Measurements from ENCODE around the gene OSBPL6.
A peak's percentile ranks its signal among the peaks of the same experiment; 100 is the strongest.

The OSBPL6 gene

GRCh38 chr2:178286636-178287035 lies 92.3 kb downstream of the OSBPL6 start:
- TF ChIP-seq CTCF (IDR thresholded peaks at IDR 0.05; ENCODE audit: insufficient read depth, missing control alignments): no peak
- DNase-seq (ENCODE audit: insufficient read length, low spot score) (no peak), FAIRE-seq (no peak)

GRCh38 chr2:178287652-178288344 lies 93.5 kb downstream of the OSBPL6 start:
- no peak for TF ChIP-seq CTCF (IDR thresholded peaks at IDR 0.05; ENCODE audit: insufficient read depth, missing control alignments)
- no peak for FAIRE-seq
- no peak for DNase-seq (ENCODE audit: insufficient read length, low spot score)

DNA sequence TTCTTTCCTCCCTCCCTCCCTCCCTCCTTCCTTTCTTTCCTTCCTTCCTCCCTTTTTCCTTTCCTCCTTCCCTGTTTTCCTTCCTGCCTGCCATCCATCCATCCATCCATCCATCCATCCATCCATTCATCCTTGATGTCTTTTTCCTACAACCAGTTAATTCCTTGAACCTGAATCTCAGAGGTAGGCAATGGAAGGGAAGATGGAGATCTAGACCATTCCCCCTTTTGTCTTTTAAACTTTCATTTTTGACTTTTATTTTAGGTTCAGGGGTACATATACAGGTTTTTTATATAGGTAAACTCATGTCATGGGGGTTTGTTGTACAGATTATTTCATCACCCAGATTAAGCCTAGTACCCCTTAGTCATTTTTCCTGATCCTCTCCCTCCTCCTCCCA lies 97.4 kb downstream of the OSBPL6 start:
- no peak for TF ChIP-seq CTCF (IDR thresholded peaks at IDR 0.05; ENCODE audit: insufficient read depth, missing control alignments)
- FAIRE-seq (no peak), DNase-seq (ENCODE audit: insufficient read length, low spot score) (no peak)

GRCh38 chr2:178292586-178292985 lies 98.3 kb downstream of the OSBPL6 start:
- FAIRE-seq (peak; percentile 21), DNase-seq (ENCODE audit: insufficient read length, low spot score) (no peak)
- no peak for TF ChIP-seq CTCF (IDR thresholded peaks at IDR 0.05; ENCODE audit: insufficient read depth, missing control alignments)

DNA sequence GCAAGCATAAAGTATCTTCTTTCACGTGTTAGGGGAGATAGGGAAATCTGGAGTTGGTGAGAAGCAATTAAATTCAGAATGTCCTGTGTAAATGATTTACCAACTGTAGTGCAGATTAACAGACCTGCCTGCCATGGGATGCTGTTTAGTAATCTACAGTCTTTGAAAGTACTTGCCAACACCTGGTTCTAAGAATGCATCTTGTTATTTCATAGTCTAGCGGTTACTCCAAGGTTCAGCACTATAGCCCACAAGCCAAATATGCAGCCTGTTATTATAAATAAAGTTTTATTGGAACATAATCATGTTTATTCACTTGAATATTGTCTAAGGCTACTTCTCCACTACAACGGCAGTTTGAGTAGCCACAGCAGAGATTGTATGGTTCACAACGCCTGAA lies 100.8 kb downstream of the OSBPL6 start:
- TF ChIP-seq CTCF (IDR thresholded peaks at IDR 0.05; ENCODE audit: insufficient read depth, missing control alignments): no peak
- DNase-seq (ENCODE audit: insufficient read length, low spot score) (no peak), FAIRE-seq (no peak)

DNA sequence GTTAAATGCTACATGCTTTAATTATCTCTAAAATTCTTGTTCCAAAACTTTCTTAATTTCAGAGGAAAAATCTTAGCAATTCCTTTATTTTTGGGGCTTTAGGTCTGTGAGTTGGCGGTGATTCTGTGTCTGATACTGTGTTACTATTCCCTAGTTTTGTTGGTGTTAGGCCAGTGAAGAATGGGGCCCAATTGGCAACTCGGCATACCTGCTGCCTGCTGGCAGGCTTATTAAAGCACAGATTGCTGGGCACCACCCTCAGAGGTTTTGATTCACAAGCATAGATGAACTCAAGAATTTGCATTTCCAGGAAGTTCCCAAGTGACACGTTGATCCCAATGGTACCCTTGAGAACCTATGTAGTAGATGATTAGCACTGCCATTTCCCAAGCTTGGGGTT lies 101.6 kb downstream of the OSBPL6 start:
- TF ChIP-seq CTCF (IDR thresholded peaks at IDR 0.05; ENCODE audit: insufficient read depth, missing control alignments): no peak
- FAIRE-seq (no peak), DNase-seq (ENCODE audit: insufficient read length, low spot score) (no peak)

DNA sequence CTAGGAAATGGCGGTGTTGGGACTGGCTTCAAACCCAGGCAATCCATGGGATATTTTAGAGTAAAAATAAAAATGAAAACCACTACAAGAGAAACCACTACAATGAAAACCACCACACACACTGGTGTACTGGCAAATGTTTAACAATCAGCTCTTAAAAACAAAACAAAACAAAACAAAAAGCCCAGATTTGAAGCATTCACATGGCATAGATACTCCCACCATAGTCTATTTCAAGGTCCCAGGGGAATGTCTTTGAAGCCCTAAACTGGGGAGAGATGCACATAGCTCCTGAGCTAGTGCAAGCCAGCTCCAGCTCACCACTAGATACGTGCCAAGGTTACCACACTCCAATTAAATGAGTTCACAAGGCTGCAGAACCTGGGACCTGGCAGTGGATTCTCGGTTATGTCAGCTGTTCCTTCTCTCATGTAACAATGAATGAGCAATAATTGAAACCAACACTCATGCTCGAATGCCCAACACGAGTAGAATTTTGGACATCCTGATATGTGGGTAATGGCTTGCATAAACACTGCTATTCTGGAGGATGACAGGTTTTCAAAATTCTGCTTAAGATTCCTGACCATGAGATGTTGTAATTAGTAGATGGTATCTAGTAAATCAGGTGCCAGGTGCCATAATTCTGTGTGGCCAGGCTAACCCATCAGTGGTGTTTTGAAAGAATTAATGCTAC lies 102.2 kb downstream of the OSBPL6 start:
- FAIRE-seq (peak; percentile 56), DNase-seq (ENCODE audit: insufficient read length, low spot score) (no peak)
- TF ChIP-seq CTCF (IDR thresholded peaks at IDR 0.05; ENCODE audit: insufficient read depth, missing control alignments): no peak

Data from D721Med (cell line).